ENCODE measurements around the gene STOM. TPM values are rescaled to one million over a fixed set of nuclear protein-coding genes. Genes with fewer than 3 reads are reported as not detected.

STOM gene
- total RNA-seq, 1 experiment from 2014 or later = 72.4 TPM

DNA sequence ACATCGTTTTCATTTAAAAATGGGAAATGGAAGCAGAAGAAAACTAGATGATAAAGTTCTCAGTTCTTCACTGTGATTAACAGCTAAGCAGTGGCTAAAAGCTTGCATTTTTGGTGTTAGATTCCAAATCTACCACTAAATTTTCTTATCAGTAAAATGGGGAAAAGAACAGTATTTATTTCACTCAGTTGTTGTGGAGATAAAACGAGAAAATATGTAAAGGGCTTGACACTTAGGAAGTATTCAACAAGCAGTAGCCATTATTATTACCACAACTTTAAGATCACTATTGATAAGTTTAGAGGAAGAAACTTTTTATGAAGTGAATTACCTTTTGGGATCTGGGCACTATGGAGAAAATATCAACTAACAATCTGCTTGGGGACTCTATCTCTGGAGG lies 4.5 kb downstream of the STOM start:
- Histone ChIP-seq H3K4me3 (ENCODE audit: low read depth, low read length, poor library complexity, severe bottlenecking) (no peak overlapping the region), H3K27me3 (replicated peaks; ENCODE audit: insufficient read depth, low read depth, low read length, poor library complexity) (no peaks in the 10 kb centered on the region), H3K4me1 (ENCODE audit: insufficient read depth, low read length, poor library complexity, severe bottlenecking) (peaks cover 78% of the 10 kb centered on the region), H3K36me3 (ENCODE audit: insufficient read depth, low read length, poor library complexity, severe bottlenecking) (no peaks in the 10 kb centered on the region), H3K9me3 (ENCODE audit: low read depth, low read length, poor library complexity, severe bottlenecking) (no peaks in the 10 kb centered on the region), H3K27ac (ENCODE audit: low read depth, low read length, poor library complexity, severe bottlenecking) (peak overlapping the region; percentile 27)
- intact Hi-C loops (cut with micrococcal nuclease; ENCODE audit: unreplicated experiment) = no loop called here
- TF ChIP-seq, protein P1, sequence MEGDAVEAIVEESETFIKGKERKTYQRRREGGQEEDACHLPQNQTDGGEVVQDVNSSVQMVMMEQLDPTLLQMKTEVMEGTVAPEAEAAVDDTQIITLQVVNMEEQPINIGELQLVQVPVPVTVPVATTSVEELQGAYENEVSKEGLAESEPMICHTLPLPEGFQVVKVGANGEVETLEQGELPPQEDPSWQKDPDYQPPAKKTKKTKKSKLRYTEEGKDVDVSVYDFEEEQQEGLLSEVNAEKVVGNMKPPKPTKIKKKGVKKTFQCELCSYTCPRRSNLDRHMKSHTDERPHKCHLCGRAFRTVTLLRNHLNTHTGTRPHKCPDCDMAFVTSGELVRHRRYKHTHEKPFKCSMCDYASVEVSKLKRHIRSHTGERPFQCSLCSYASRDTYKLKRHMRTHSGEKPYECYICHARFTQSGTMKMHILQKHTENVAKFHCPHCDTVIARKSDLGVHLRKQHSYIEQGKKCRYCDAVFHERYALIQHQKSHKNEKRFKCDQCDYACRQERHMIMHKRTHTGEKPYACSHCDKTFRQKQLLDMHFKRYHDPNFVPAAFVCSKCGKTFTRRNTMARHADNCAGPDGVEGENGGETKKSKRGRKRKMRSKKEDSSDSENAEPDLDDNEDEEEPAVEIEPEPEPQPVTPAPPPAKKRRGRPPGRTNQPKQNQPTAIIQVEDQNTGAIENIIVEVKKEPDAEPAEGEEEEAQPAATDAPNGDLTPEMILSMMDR (conservative IDR thresholded peaks at IDR 0.05; ENCODE audit: low read depth, low read length) = no peak
- no peak for TF ChIP-seq EZH2 (IDR thresholded peaks at IDR 0.05; ENCODE audit: borderline replicate concordance, low read depth, low read length, poor library complexity, severe bottlenecking)
- no peak for DNase-seq (ENCODE audit: low spot score)
- POLR2A ChIA-PET (ENCODE audit: low non-redundant PET) = no interaction called here
- no TSS peak for BruUV-seq (replicated peaks)
- CTCF ChIA-PET = no interaction called here

DNA sequence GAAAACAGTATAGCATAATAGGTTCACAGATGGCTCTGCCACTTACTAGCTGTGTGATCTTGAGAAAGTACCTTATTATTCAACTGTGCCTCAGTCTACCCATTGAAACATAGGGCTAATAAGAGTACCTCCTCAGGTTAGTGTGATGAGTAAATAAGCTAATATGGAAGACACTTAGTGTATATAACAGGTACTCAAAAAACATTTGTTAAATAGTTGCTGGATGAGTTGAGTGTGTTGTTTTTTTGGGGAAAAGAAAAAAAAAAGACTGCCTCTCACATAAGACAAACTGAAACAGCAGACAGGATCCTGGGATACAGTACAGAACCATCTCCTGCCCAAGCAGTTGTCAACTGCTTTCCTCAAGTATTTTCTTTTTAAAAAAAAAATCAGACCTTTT lies 5.2 kb downstream of the STOM start:
- BruUV-seq (replicated peaks) = no TSS peak
- peaks cover 83% of the 10 kb centered on the region for H3K4me1 ChIP-seq (ENCODE audit: insufficient read depth, low read length, poor library complexity, severe bottlenecking)
- ChIA-PET CTCF (no interaction called here), POLR2A (ENCODE audit: low non-redundant PET) (no interaction called here)
- no peak overlapping the region for H3K4me3 ChIP-seq (ENCODE audit: low read depth, low read length, poor library complexity, severe bottlenecking)
- H3K9me3 ChIP-seq (ENCODE audit: low read depth, low read length, poor library complexity, severe bottlenecking) = no peaks in the 10 kb centered on the region
- intact Hi-C loops (cut with micrococcal nuclease; ENCODE audit: unreplicated experiment) = loop anchor here (5.0 kb wide), 1 partner anchor 78 kb away; no protein-coding TSS in a partner anchor
- H3K27me3 ChIP-seq (replicated peaks; ENCODE audit: insufficient read depth, low read depth, low read length, poor library complexity) = no peaks in the 10 kb centered on the region
- DNase-seq (ENCODE audit: low spot score) = no peak
- peak overlapping the region; percentile 80 for H3K27ac ChIP-seq (ENCODE audit: low read depth, low read length, poor library complexity, severe bottlenecking)
- no peak for TF ChIP-seq EZH2 (IDR thresholded peaks at IDR 0.05; ENCODE audit: borderline replicate concordance, low read depth, low read length, poor library complexity, severe bottlenecking)
- TF ChIP-seq, protein P1 (conservative IDR thresholded peaks at IDR 0.05; ENCODE audit: low read depth, low read length) = no peak
- H3K36me3 ChIP-seq (ENCODE audit: insufficient read depth, low read length, poor library complexity, severe bottlenecking) = no peaks in the 10 kb centered on the region

DNA sequence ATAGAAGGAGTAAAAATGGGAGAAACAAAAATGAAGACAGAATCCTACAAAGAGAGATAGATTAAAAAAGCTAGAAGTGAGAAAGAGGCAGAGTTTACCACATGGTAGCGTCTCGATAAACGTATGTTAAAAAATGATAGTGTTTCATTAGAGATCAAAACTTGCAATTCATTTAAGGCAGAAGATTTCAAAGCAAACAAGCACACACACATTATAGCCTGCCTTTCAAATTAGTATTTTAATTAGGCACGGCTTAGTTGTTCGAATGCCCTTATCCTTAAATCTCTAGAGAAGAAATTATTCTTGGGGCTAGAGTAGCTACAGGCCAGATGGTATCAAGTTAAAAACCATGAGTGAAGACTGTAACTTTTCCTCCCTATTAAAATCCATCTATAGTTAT lies 6.0 kb downstream of the STOM start:
- no TSS peak for BruUV-seq (replicated peaks)
- no peak for TF ChIP-seq EZH2 (IDR thresholded peaks at IDR 0.05; ENCODE audit: borderline replicate concordance, low read depth, low read length, poor library complexity, severe bottlenecking)
- TF ChIP-seq, protein P1 (conservative IDR thresholded peaks at IDR 0.05; ENCODE audit: low read depth, low read length) = no peak
- peaks cover 91% of the 10 kb centered on the region for H3K4me1 ChIP-seq (ENCODE audit: insufficient read depth, low read length, poor library complexity, severe bottlenecking)

More for the DNA sequence above, 6.0 kb downstream of the STOM start:
- Histone ChIP-seq H3K27me3 (replicated peaks; ENCODE audit: insufficient read depth, low read depth, low read length, poor library complexity) (no peaks in the 10 kb centered on the region), H3K36me3 (ENCODE audit: insufficient read depth, low read length, poor library complexity, severe bottlenecking) (no peaks in the 10 kb centered on the region), H3K9me3 (ENCODE audit: low read depth, low read length, poor library complexity, severe bottlenecking) (no peaks in the 10 kb centered on the region), H3K4me3 (ENCODE audit: low read depth, low read length, poor library complexity, severe bottlenecking) (no peak overlapping the region), H3K27ac (ENCODE audit: low read depth, low read length, poor library complexity, severe bottlenecking) (peak overlapping the region; percentile 80)
- CTCF ChIA-PET = no interaction called here
- no peak for DNase-seq (ENCODE audit: low spot score)
- intact Hi-C loops (cut with micrococcal nuclease; ENCODE audit: unreplicated experiment) = loop anchor here (5.0 kb wide), 1 partner anchor 77 kb away; no protein-coding TSS in a partner anchor
- POLR2A ChIA-PET (ENCODE audit: low non-redundant PET) = no interaction called here

Measured in A673 (cell line).